GM06990 (cell line): ENCODE measurements around the gene SRPK1.

Source experiments
- DNase-seq: peaks from one replicate; pipeline ENCODE4 v3.0.0-alpha.2; 2011; ENCODE audit not compliant: insufficient read length; ENCODE audit errors: extremely low read depth
- H3K27me3 ChIP-seq: replicated peaks from 2 replicates; pipeline ENCODE4 v1.6.0; 2011; ENCODE audit warnings: low read length; ENCODE audit not compliant: control insufficient read depth, insufficient read depth
- H3K36me3 ChIP-seq: 2 replicates; pipeline ENCODE4 v1.5.1; 2011; ENCODE audit warnings: low read length; ENCODE audit not compliant: control insufficient read depth, insufficient read depth
- H3K4me3 ChIP-seq: replicated peaks from 2 replicates; pipeline ENCODE4 v1.5.1; 2011; ENCODE audit warnings: low read depth, mild to moderate bottlenecking, control low read depth, low read length
- TF ChIP-seq, protein P1 (sequence below): IDR thresholded peaks from 2 replicates; pipeline ENCODE4 v1.5.1; 2011; ENCODE audit warnings: low read length, control low read depth, mild to moderate bottlenecking, inconsistent platforms; ENCODE audit not compliant: insufficient read depth, poor library complexity, severe bottlenecking

The SRPK1 gene

DNA sequence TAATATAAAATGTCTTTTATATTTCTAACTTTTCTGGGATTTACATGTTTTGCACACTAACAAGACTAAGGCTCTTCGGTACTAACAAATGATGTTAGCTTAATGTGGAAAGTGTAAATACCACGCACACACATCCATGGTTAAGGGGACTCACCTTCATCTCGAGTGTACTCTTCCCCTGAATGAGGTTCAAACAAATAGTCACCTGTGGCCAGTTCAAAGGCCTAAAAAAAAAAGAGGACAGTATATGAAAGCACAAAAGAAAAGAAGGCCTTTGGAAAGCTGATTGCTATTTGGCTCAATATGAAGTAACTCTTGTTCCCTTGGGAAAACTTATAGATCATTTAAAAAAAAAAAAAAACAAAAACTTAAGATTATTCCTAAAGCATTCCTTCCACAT is 78.5 kb downstream of the SRPK1 start:
- Histone ChIP-seq H3K27me3 (no peaks in the 10 kb centered on the region), H3K4me3 (no peak overlapping the region), H3K36me3 (peaks cover 12% of the 10 kb centered on the region)
- no peak for DNase-seq
- TF ChIP-seq, protein P1, sequence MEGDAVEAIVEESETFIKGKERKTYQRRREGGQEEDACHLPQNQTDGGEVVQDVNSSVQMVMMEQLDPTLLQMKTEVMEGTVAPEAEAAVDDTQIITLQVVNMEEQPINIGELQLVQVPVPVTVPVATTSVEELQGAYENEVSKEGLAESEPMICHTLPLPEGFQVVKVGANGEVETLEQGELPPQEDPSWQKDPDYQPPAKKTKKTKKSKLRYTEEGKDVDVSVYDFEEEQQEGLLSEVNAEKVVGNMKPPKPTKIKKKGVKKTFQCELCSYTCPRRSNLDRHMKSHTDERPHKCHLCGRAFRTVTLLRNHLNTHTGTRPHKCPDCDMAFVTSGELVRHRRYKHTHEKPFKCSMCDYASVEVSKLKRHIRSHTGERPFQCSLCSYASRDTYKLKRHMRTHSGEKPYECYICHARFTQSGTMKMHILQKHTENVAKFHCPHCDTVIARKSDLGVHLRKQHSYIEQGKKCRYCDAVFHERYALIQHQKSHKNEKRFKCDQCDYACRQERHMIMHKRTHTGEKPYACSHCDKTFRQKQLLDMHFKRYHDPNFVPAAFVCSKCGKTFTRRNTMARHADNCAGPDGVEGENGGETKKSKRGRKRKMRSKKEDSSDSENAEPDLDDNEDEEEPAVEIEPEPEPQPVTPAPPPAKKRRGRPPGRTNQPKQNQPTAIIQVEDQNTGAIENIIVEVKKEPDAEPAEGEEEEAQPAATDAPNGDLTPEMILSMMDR: no peak

DNA sequence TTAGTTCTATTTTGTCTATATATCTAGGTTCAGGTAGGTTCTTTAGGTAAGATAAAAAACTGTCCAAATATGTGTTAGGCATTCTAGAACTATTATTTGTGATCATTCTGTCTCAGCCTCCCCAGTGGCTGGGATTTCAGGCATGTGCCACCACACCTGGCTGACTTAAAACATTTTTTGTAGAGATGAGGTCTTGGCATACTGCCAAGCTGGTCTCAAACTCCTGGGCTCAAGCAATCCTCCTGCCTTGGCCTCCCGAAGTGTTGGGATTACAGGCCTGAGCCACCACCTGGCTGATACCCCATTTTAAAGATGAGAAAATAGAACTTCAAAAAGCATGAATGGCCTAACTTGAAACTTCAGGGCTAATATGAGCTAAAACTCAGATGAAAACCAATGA is 81.9 kb downstream of the SRPK1 start:
- H3K4me3 ChIP-seq: no peak overlapping the region
- no peaks in the 10 kb centered on the region for H3K27me3 ChIP-seq
- DNase-seq: no peak
- TF ChIP-seq, protein P1: no peak
- peaks cover 6% of the 10 kb centered on the region for H3K36me3 ChIP-seq

DNA sequence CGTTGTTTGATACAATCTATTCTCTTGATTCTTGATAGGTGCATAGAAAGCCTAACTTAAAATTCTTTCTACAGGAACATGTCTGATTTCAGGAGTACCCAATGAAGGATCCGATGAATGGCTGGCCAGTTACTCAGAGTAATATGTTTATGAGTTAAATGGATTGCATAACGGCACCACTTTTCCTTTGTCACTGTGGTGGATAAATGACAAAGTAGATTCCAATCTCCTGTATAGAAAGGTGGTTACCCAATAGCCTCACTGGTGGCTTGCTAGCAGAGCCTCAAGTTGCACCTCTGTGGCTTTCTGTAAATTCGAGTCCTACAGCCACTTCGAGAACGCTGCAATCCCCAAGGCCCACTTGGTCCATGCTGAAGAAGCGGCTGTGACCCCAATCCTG is 87.4 kb downstream of the SRPK1 start:
- Histone ChIP-seq H3K36me3 (peaks cover 4% of the 10 kb centered on the region), H3K27me3 (no peaks in the 10 kb centered on the region), H3K4me3 (no peak overlapping the region)
- DNase-seq: no peak
- TF ChIP-seq, protein P1: no peak

DNA sequence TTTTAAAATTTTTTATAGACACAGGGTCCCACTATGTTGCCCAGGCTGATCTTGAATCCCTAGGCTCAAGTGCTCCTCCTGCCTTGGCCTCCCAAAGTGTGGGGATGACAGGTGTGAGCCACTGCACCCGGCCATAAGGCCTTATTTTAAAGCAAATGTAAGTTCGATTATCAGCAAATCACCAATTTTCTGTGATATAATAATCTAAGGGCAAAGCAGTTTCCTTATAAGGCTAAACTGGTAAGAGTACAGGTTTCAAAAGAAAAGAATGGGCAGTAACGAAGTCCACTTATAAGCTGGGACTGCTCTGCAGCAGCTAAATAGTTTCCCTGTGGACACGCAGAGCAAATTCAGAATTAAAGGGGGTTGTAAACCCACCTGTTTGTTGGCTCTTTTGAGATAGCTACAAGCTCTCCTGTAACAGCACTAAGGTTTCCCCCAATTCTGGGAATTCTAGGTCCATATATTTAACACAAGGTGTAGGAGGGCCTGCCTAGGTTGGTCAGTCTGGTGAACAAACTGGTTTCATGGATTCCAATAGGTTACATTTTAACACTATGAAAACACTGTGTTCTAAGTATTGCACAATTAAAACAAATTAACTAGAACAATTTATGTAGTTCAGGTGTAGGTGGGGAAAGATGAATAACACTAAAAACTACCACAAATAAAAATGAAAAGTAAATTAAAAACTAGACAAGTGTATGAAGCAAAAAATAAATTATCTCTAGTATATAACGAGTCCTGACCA is 89.5 kb downstream of the SRPK1 start:
- Histone ChIP-seq H3K27me3 (no peaks in the 10 kb centered on the region), H3K36me3 (peaks cover 2% of the 10 kb centered on the region), H3K4me3 (no peak overlapping the region)
- TF ChIP-seq, protein P1: no peak
- DNase-seq: no peak

DNA sequence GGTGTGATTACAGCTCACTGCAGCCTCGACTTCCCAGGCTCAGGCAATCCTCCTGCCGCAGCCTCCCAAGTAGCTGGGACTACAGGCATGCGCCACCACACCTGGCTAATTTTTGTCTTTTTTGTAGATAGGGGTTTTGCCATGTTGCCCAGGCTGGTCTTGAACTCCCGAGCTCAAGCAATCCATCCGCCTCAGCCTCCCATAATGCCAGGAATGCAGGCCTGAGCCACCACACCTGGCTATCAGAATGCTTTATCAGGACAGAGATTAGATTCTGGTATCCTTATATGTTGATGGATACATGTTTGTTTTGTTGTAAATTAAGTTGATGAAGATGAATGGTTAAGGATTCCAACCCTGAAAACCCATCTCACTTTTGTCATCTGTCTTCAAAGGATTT is 91.6 kb downstream of the SRPK1 start:
- TF ChIP-seq, protein P1: no peak
- Histone ChIP-seq H3K36me3 (no peaks in the 10 kb centered on the region; the same call in 1 of the 2 replicates), H3K4me3 (no peak overlapping the region), H3K27me3 (no peaks in the 10 kb centered on the region)
- no peak for DNase-seq
